ENCODE measurements around the gene TMED1.

Gene TMED1

GRCh38 chr19:10852098-10852800, 16.2 kb upstream of the TMED1 start:
- Histone ChIP-seq H3K4me1 (ENCODE audit: control insufficient read depth, insufficient read depth, low read depth, low read length) (no peaks in the 10 kb centered on the region), H4K91ac (ENCODE audit: low read length) (no peak overlapping the region), H3K9me3 (ENCODE audit: control insufficient read depth, low read length) (no peaks in the 10 kb centered on the region), H2AFZ (ENCODE audit: low read depth, low read length) (no peak overlapping the region), H3K27ac (ENCODE audit: low read length, poor library complexity, severe bottlenecking) (no peak overlapping the region), H3K4ac (ENCODE audit: low read depth in 1 of 2, low read length in 2 of 2) (no peak overlapping the region), H2BK5ac (ENCODE audit: low read depth, low read length, poor library complexity, severe bottlenecking) (no peak overlapping the region), H3K9ac (ENCODE audit: low read length) (no peak overlapping the region), H3K27me3 (ENCODE audit: control insufficient read depth in 1 of 2, insufficient read depth in 1 of 2, low read length in 2 of 2) (peaks cover 0 to 8% of the 10 kb centered on the region in 2 experiments), H3K79me1 (replicated peaks; ENCODE audit: low read length, poor library complexity, severe bottlenecking) (no peaks in the 10 kb centered on the region), H2AK5ac (ENCODE audit: low read length, severe bottlenecking) (no peak overlapping the region), H2BK12ac (ENCODE audit: low read length in 2 of 2) (no peak overlapping the region), H3K14ac (ENCODE audit: low read length in 2 of 2) (no peak overlapping the region), H2BK120ac (ENCODE audit: low read depth, low read length) (no peak overlapping the region), H3K4me2 (ENCODE audit: low read length, poor library complexity, severe bottlenecking) (no peak overlapping the region), H3K4me3 (ENCODE audit: insufficient read depth in 1 of 2, low read depth in 1 of 2, low read length in 2 of 2) (no peak overlapping the region), H3K23ac (ENCODE audit: low read length in 2 of 2) (no peak overlapping the region), H3K18ac (ENCODE audit: low read depth in 1 of 2, low read length in 2 of 2) (no peak overlapping the region), H4K8ac (ENCODE audit: low read length) (no peak overlapping the region), H3K36me3 (ENCODE audit: control insufficient read depth in 1 of 2, insufficient read depth in 2 of 2, low read depth in 1 of 2, low read length in 2 of 2) (no peaks in the 10 kb centered on the region), H2BK15ac (ENCODE audit: low read depth, poor library complexity, severe bottlenecking) (no peak overlapping the region)
- DNase-seq = peak; percentile 67
- WGBS = 65% methylated on average over 7 of the region's 7 CpGs

GRCh38 chr19:10850631-10851030, 14.6 kb upstream of the TMED1 start:
- H3K79me1 ChIP-seq (replicated peaks; ENCODE audit: low read length, poor library complexity, severe bottlenecking) = no peaks in the 10 kb centered on the region
- no peak overlapping the region for H2BK120ac ChIP-seq (ENCODE audit: low read depth, low read length)
- H4K8ac ChIP-seq (ENCODE audit: low read length) = no peak overlapping the region
- no peak overlapping the region for H3K18ac ChIP-seq (ENCODE audit: low read depth in 1 of 2, low read length in 2 of 2)
- no peak overlapping the region for H3K9ac ChIP-seq (ENCODE audit: low read length)
- no peak overlapping the region for H3K4ac ChIP-seq (ENCODE audit: low read depth in 1 of 2, low read length in 2 of 2)
- no peak overlapping the region for H4K91ac ChIP-seq (ENCODE audit: low read length)
- no peak overlapping the region for H3K4me2 ChIP-seq (ENCODE audit: low read length, poor library complexity, severe bottlenecking)
- H2BK15ac ChIP-seq (ENCODE audit: low read depth, poor library complexity, severe bottlenecking) = no peak overlapping the region
- H3K36me3 ChIP-seq (ENCODE audit: control insufficient read depth in 1 of 2, insufficient read depth in 2 of 2, low read depth in 1 of 2, low read length in 2 of 2) = no peaks in the 10 kb centered on the region
- H3K4me3 ChIP-seq (ENCODE audit: insufficient read depth in 1 of 2, low read depth in 1 of 2, low read length in 2 of 2) = no peak overlapping the region
- peaks cover 0 to 8% of the 10 kb centered on the region in 2 experiments for H3K27me3 ChIP-seq (ENCODE audit: control insufficient read depth in 1 of 2, insufficient read depth in 1 of 2, low read length in 2 of 2)
- no peak overlapping the region for H2BK12ac ChIP-seq (ENCODE audit: low read length in 2 of 2)
- no peak overlapping the region for H3K27ac ChIP-seq (ENCODE audit: low read length, poor library complexity, severe bottlenecking)
- H2AK5ac ChIP-seq (ENCODE audit: low read length, severe bottlenecking) = no peak overlapping the region
- H2AFZ ChIP-seq (ENCODE audit: low read depth, low read length) = no peak overlapping the region
- H3K9me3 ChIP-seq (ENCODE audit: control insufficient read depth, low read length) = no peaks in the 10 kb centered on the region
- no peak overlapping the region for H3K23ac ChIP-seq (ENCODE audit: low read length in 2 of 2)
- no peak for DNase-seq
- 87% methylated on average over 5 of the region's 5 CpGs for WGBS
- no peak overlapping the region for H3K14ac ChIP-seq (ENCODE audit: low read length in 2 of 2)
- H2BK5ac ChIP-seq (ENCODE audit: low read depth, low read length, poor library complexity, severe bottlenecking) = no peak overlapping the region
- H3K4me1 ChIP-seq (ENCODE audit: control insufficient read depth, insufficient read depth, low read depth, low read length) = no peaks in the 10 kb centered on the region

GRCh38 chr19:10848230-10848856, 12.3 kb upstream of the TMED1 start, which contains the start of gene C19orf38:
Gene C19orf38, plus strand, starts transcription at chr19:10848415. Its CDS starts 94 bp downstream, at chr19:10848509.
- Histone ChIP-seq H3K27ac (ENCODE audit: low read length, poor library complexity, severe bottlenecking) (no peak within 1 kb of the TSS), H3K79me1 (replicated peaks; ENCODE audit: low read length, poor library complexity, severe bottlenecking) (no peaks in the 10 kb centered on the region), H2AFZ (ENCODE audit: low read depth, low read length) (no peak within 1 kb of the TSS), H3K9ac (ENCODE audit: low read length) (no peak within 1 kb of the TSS), H2AK5ac (ENCODE audit: low read length, severe bottlenecking) (no peak within 1 kb of the TSS), H3K9me3 (ENCODE audit: control insufficient read depth, low read length) (no peaks in the 10 kb centered on the region), H3K18ac (ENCODE audit: low read depth in 1 of 2, low read length in 2 of 2) (no peak within 1 kb of the TSS), H3K14ac (ENCODE audit: low read length in 2 of 2) (no peak within 1 kb of the TSS), H2BK5ac (ENCODE audit: low read depth, low read length, poor library complexity, severe bottlenecking) (no peak within 1 kb of the TSS), H2BK120ac (ENCODE audit: low read depth, low read length) (no peak within 1 kb of the TSS), H4K91ac (ENCODE audit: low read length) (no peak within 1 kb of the TSS), H4K8ac (ENCODE audit: low read length) (no peak within 1 kb of the TSS), H3K4me1 (ENCODE audit: control insufficient read depth, insufficient read depth, low read depth, low read length) (no peaks in the 10 kb centered on the region), H2BK15ac (ENCODE audit: low read depth, poor library complexity, severe bottlenecking) (no peak within 1 kb of the TSS), H3K23ac (ENCODE audit: low read length in 2 of 2) (no peak within 1 kb of the TSS), H3K27me3 (ENCODE audit: control insufficient read depth in 1 of 2, insufficient read depth in 1 of 2, low read length in 2 of 2) (peaks cover 0 to 8% of the 10 kb centered on the region in 2 experiments), H3K4me2 (ENCODE audit: low read length, poor library complexity, severe bottlenecking) (no peak within 1 kb of the TSS), H2BK12ac (ENCODE audit: low read length in 2 of 2) (no peak within 1 kb of the TSS), H3K36me3 (ENCODE audit: control insufficient read depth in 1 of 2, insufficient read depth in 2 of 2, low read depth in 1 of 2, low read length in 2 of 2) (no peaks in the 10 kb centered on the region), H3K4me3 (ENCODE audit: insufficient read depth in 1 of 2, low read depth in 1 of 2, low read length in 2 of 2) (peak within 1 kb of the TSS in 1 of 2 experiments; percentile 62), H3K4ac (ENCODE audit: low read depth in 1 of 2, low read length in 2 of 2) (no peak within 1 kb of the TSS)
- DNase-seq = no peak
- 84% methylated on average over 13 of the region's 14 CpGs for WGBS

- H4K8ac ChIP-seq (ENCODE audit: low read length) = no peak overlapping the region
- H3K14ac ChIP-seq (ENCODE audit: low read length in 2 of 2) = no peak overlapping the region
- H2AFZ ChIP-seq (ENCODE audit: low read depth, low read length) = no peak overlapping the region
- H3K4me1 ChIP-seq (ENCODE audit: control insufficient read depth, insufficient read depth, low read depth, low read length) = no peaks in the 10 kb centered on the region
- 100% methylated on average over 1 of the region's 2 CpGs for WGBS
- no peak overlapping the region for H2BK120ac ChIP-seq (ENCODE audit: low read depth, low read length)
- H3K4ac ChIP-seq (ENCODE audit: low read depth in 1 of 2, low read length in 2 of 2) = no peak overlapping the region
- no peaks in the 10 kb centered on the region for H3K79me1 ChIP-seq (replicated peaks; ENCODE audit: low read length, poor library complexity, severe bottlenecking)
- no peak overlapping the region for H3K4me2 ChIP-seq (ENCODE audit: low read length, poor library complexity, severe bottlenecking)
- no peaks in the 10 kb centered on the region for H3K9me3 ChIP-seq (ENCODE audit: control insufficient read depth, low read length)
- H2AK5ac ChIP-seq (ENCODE audit: low read length, severe bottlenecking) = no peak overlapping the region
- H3K18ac ChIP-seq (ENCODE audit: low read depth in 1 of 2, low read length in 2 of 2) = no peak overlapping the region
- no peak overlapping the region for H3K23ac ChIP-seq (ENCODE audit: low read length in 2 of 2)
- H2BK12ac ChIP-seq (ENCODE audit: low read length in 2 of 2) = no peak overlapping the region
- H2BK5ac ChIP-seq (ENCODE audit: low read depth, low read length, poor library complexity, severe bottlenecking) = no peak overlapping the region
- H4K91ac ChIP-seq (ENCODE audit: low read length) = no peak overlapping the region
- no peaks in the 10 kb centered on the region for H3K36me3 ChIP-seq (ENCODE audit: control insufficient read depth in 1 of 2, insufficient read depth in 2 of 2, low read depth in 1 of 2, low read length in 2 of 2)
- no peak overlapping the region for H2BK15ac ChIP-seq (ENCODE audit: low read depth, poor library complexity, severe bottlenecking)
- peaks cover 0 to 8% of the 10 kb centered on the region in 2 experiments for H3K27me3 ChIP-seq (ENCODE audit: control insufficient read depth in 1 of 2, insufficient read depth in 1 of 2, low read length in 2 of 2)
- H3K9ac ChIP-seq (ENCODE audit: low read length) = no peak overlapping the region
- no peak overlapping the region for H3K4me3 ChIP-seq (ENCODE audit: insufficient read depth in 1 of 2, low read depth in 1 of 2, low read length in 2 of 2)
- DNase-seq = no peak
- no peak overlapping the region for H3K27ac ChIP-seq (ENCODE audit: low read length, poor library complexity, severe bottlenecking)
These were observed 10.6 kb upstream of the TMED1 start for GRCh38 chr19:10846500-10847202.

All from mesenchymal stem cell (in vitro differentiated cells and primary cell).